ENCODE results near the gene RNF224. TPM values are rescaled to one million over a fixed set of nuclear protein-coding genes. Genes with fewer than 3 reads are reported as not detected.

RNF224 gene
- total and polyA plus RNA-seq, 2 of the 13 experiments (the other 11 are each of a cell fraction or from before 2014, with no cell fraction given) = 0.09 TPM; not detected in 1

DNA sequence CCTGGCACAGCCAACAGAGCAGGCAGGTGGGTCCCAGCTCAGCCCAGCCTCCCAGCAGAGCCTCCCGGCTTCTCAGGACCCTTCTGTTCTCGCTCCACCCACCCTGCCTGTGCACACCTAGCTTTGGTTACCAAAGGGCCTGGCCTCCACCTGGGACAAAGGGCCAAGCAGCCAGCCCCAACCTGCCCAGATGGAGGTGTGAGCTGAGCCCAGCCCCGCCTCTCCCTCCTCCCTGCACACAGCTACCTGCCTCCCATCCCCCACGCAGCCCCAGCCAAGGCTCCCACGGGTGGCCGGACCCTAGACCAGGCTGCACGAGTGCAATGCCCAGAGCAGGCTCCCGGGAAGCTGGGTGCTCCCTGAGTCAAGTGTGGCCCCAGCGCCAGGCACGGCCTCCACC lies 32.4 kb upstream of the RNF224 start:
- in situ Hi-C loops (cut with HindIII; ENCODE audit: extremely low pct_ligation_motif_present, low pct_unique_long_range_greater_than_20kb) = no loop called here
- peak overlapping the region; percentile 90; the same call in 1 of the 2 replicates for H3K4me2 ChIP-seq (ENCODE audit: low read depth, low read length)
- no peaks in the 10 kb centered on the region; the same call in 1 of the 2 replicates for H4K20me1 ChIP-seq (ENCODE audit: insufficient read depth, low read length)
- POLR2A ChIA-PET = interaction anchor here (1.0 to 1.4 kb wide), 2 partner anchors 42 to 65 kb away, joined by 3 read pairs; no protein-coding TSS in a partner anchor
- H3K27ac ChIP-seq (ENCODE audit: extremely low read length, insufficient read depth, low read length) = no peak overlapping the region
- no peak overlapping the region for H2AFZ ChIP-seq (ENCODE audit: low read length)
- BruUV-seq (replicated peaks) = no TSS peak
- no peaks in the 10 kb centered on the region for H3K27me3 ChIP-seq (ENCODE audit: control insufficient read depth in 1 of 2, insufficient read depth in 2 of 2, low read length in 2 of 2)
- ATAC-seq (no peak), DNase-seq (ENCODE audit: low spot score) (no peak), FAIRE-seq (no peak)
- TF ChIP-seq, protein P1, sequence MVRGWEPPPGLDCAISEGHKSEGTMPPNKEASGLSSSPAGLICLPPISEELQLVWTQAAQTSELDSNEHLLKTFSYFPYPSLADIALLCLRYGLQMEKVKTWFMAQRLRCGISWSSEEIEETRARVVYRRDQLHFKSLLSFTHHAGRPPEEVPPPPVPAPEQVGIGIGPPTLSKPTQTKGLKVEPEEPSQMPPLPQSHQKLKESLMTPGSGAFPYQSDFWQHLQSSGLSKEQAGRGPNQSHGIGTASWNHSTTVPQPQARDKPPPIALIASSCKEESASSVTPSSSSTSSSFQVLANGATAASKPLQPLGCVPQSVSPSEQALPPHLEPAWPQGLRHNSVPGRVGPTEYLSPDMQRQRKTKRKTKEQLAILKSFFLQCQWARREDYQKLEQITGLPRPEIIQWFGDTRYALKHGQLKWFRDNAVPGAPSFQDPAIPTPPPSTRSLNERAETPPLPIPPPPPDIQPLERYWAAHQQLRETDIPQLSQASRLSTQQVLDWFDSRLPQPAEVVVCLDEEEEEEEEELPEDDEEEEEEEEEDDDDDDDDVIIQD (CRISPR knock-in tag; IDR thresholded peaks at IDR 0.05; ENCODE audit: low read depth) = no peak
- TF ChIP-seq ZNF430 (CRISPR knock-in tag; IDR thresholded peaks at IDR 0.05) (no peak), SKI (IDR thresholded peaks at IDR 0.05; ENCODE audit: partially characterized antibody) (no peak), AGO2 (optimal IDR thresholded peaks at IDR 0.05; ENCODE audit: low read depth, low read length) (peak; percentile 16), ZBTB3 (CRISPR knock-in tag; IDR thresholded peaks at IDR 0.05; ENCODE audit: borderline replicate concordance, low read depth) (no peak), ZNF790 (CRISPR knock-in tag; IDR thresholded peaks at IDR 0.05; ENCODE audit: borderline replicate concordance) (no peak)
- H3K9me3 ChIP-seq (ENCODE audit: low read length) = no peaks in the 10 kb centered on the region
- WGBS (ENCODE audit: low lambda C conversion rate) = 58% methylated on average over 6 of the region's 10 CpGs
- peaks cover 48% of the 10 kb centered on the region for H3K79me2 ChIP-seq (ENCODE audit: insufficient read depth, low read length)
- H3K4me3 ChIP-seq (replicated peaks in 1 of 3; ENCODE audit: insufficient read depth in 1 of 3, low read depth in 2 of 3, low read length in 3 of 3) = peak overlapping the region in 1 of 3 experiments; percentile 57; a peak in 2 of 6 replicates
- CTCF ChIA-PET (ENCODE audit: low intra/inter-chr PET ratio, low total read pairs) = no interaction called here
- intact Hi-C loops (cut with micrococcal nuclease; ENCODE audit: unreplicated experiment) = no loop called here
- peaks cover 52% of the 10 kb centered on the region for H3K4me1 ChIP-seq (ENCODE audit: insufficient read depth, low read length)
- H3K9ac ChIP-seq (ENCODE audit: insufficient read depth, low read depth, low read length) = peak overlapping the region; percentile 3; the same call in 1 of the 2 replicates
- H3K36me3 ChIP-seq (replicated peaks in 1 of 2; ENCODE audit: control insufficient read depth in 1 of 2, insufficient read depth in 2 of 2, low read length in 2 of 2) = peaks cover 8 to 14% of the 10 kb centered on the region in 2 experiments; a peak in 3 of 5 replicates
